ENCODE data around the gene FILIP1L. TPM values are rescaled to one million over a fixed set of nuclear protein-coding genes. Genes with fewer than 3 reads are reported as not detected.

FILIP1L gene
- total RNA-seq, 1 experiment from 2014 or later = 0.07 TPM

- no CpG with 5 or more reads among the region's 6 CpGs for WGBS (ENCODE audit: extremely low coverage, insufficient read length, low lambda C conversion rate)
Measured at GRCh38 chr3:99850608-99851007, 263.7 kb downstream of the FILIP1L start.

More at GRCh38 chr3:99850608-99851007, 263.7 kb downstream of the FILIP1L start:
- no peaks in the 10 kb centered on the region for H3K23me2 ChIP-seq (ENCODE audit: insufficient read length, low read depth, low read length, poor library complexity, severe bottlenecking)
- no peak overlapping the region for H2AK5ac ChIP-seq (ENCODE audit: insufficient read length, low read length)
- no peaks in the 10 kb centered on the region for H3K9me3 ChIP-seq (ENCODE audit: control insufficient read depth, low read depth, low read length)
- H3K27me3 ChIP-seq (ENCODE audit: insufficient read depth, low read length) = no peaks in the 10 kb centered on the region
- H3K27ac ChIP-seq (ENCODE audit: insufficient read length, low read depth, low read length) = no peak overlapping the region
- H3K79me2 ChIP-seq (ENCODE audit: insufficient read depth, low read length) = peaks cover 5% of the 10 kb centered on the region; the same call in 1 of the 2 replicates
- no peak overlapping the region for H3T11ph ChIP-seq (ENCODE audit: low read length)
- H3K14ac ChIP-seq (ENCODE audit: insufficient read depth, low read length) = no peak overlapping the region
- no peak overlapping the region for H2BK12ac ChIP-seq (ENCODE audit: insufficient read length, low read depth, low read length)
- no peak overlapping the region for H3K4me2 ChIP-seq (ENCODE audit: insufficient read depth, insufficient read length, low read length)
- H4K20me1 ChIP-seq (ENCODE audit: control insufficient read depth, insufficient read depth, insufficient read length) = no peaks in the 10 kb centered on the region
- H2AFZ ChIP-seq (ENCODE audit: low read length) = no peak overlapping the region
- no peaks in the 10 kb centered on the region for H3K79me1 ChIP-seq (ENCODE audit: insufficient read depth, low read depth, low read length, poor library complexity, severe bottlenecking)
- no peak overlapping the region for H3K18ac ChIP-seq (ENCODE audit: insufficient read length, low read depth, low read length)
- no peak for TF ChIP-seq CTCF (conservative IDR thresholded peaks at IDR 0.05)
- Mint-ChIP-seq H3K4me3 (no peak overlapping the region), H3K27ac (no peak overlapping the region), H3K27me3 (ENCODE audit: low read depth) (no peaks in the 10 kb centered on the region), H3K9me3 (no peaks in the 10 kb centered on the region), H3K4me1 (peaks cover 29 to 36% of the 10 kb centered on the region in 2 experiments), H3K36me3 (ENCODE audit: insufficient read depth in 1 of 3, low read depth in 3 of 3) (no peaks in the 10 kb centered on the region)
- H2BK120ac ChIP-seq (ENCODE audit: low read depth, low read length, poor library complexity, severe bottlenecking) = no peak overlapping the region
- H2BK15ac ChIP-seq (ENCODE audit: low read depth, low read length) = no peak overlapping the region
- no peak for DNase-seq
- no peak overlapping the region for H3K23ac ChIP-seq (ENCODE audit: insufficient read length, low read depth, low read length)
- no peak overlapping the region for H4K8ac ChIP-seq (replicated peaks; ENCODE audit: insufficient read length, low read depth, low read length)
- peaks cover 9% of the 10 kb centered on the region; the same call in 1 of the 2 replicates for H3K4me1 ChIP-seq (ENCODE audit: insufficient read depth, low read length)
- no peak overlapping the region for H2BK5ac ChIP-seq (ENCODE audit: insufficient read length, low read length)
- H3K56ac ChIP-seq (ENCODE audit: insufficient read length, low read depth, low read length) = no peak overlapping the region
- H3K9ac ChIP-seq (ENCODE audit: extremely low read depth, insufficient read length, low read length) = no peak overlapping the region
- H3K4ac ChIP-seq (ENCODE audit: low read depth, low read length) = no peak overlapping the region
- no peak overlapping the region for H2BK20ac ChIP-seq (ENCODE audit: low read depth, low read length, poor library complexity, severe bottlenecking)
- H4K5ac ChIP-seq (ENCODE audit: insufficient read length, low read depth, low read length) = no peak overlapping the region
- no peak overlapping the region for H4K91ac ChIP-seq (ENCODE audit: insufficient read length, low read depth, low read length)
